DOHH2 (cell line): Measurements from ENCODE around the gene PIP5K1A.
"Not testable (repeated sequence)": the region's sequence is repeated elsewhere in the genome, so short reads cannot be mapped to it uniquely, and the experiment has no call there.

Experiments
- H3F3A ChIP-seq: fragments of 200-600 bp; sonication (generic), shearing (Covaris generic); 2 replicates; pipeline ENCODE4 v1.6.0; 2016; ENCODE audit warnings: antibody characterized with exemption, mild to moderate bottlenecking; ENCODE audit not compliant: control insufficient read depth, insufficient read depth
- H3K27ac ChIP-seq: fragments of 200-600 bp; sonication (generic); 2 replicates; pipeline ENCODE4 v1.5.1; 2014; ENCODE audit warnings: low read depth, mild to moderate bottlenecking, low read length, moderate library complexity
- H3K27me3 ChIP-seq: fragments of 200-600 bp; sonication (generic); 2 replicates; pipeline ENCODE4 v1.6.1; 2014; ENCODE audit warnings: mild to moderate bottlenecking, low read length, mixed read lengths; ENCODE audit not compliant: control insufficient read depth
- H3K36me3 ChIP-seq: fragments of 200-600 bp; sonication (generic); 2 replicates; pipeline ENCODE4 v1.6.1; 2014; ENCODE audit warnings: mild to moderate bottlenecking, low read length, moderate library complexity, mixed read lengths; ENCODE audit not compliant: control insufficient read depth
- H3K4me1 ChIP-seq: fragments of 200-600 bp; sonication (generic); 2 replicates; pipeline ENCODE4 v1.6.1; 2014; ENCODE audit warnings: mild to moderate bottlenecking, low read length, mixed read lengths; ENCODE audit not compliant: control insufficient read depth
- H3K4me2 ChIP-seq: fragments of 200-600 bp; sonication (generic); 2 replicates; pipeline ENCODE4 v1.6.0; 2014; ENCODE audit warnings: mild to moderate bottlenecking, low read length, moderate library complexity
- H3K4me3 ChIP-seq: fragments of 200-600 bp; sonication (generic); 2 replicates; pipeline ENCODE4 v1.5.1; 2014; ENCODE audit warnings: mild to moderate bottlenecking, low read length, mixed read lengths
- H3K79me2 ChIP-seq: fragments of 200-600 bp; sonication (generic); 2 replicates; pipeline ENCODE4 v1.6.1; 2014; ENCODE audit warnings: mild to moderate bottlenecking, low read length, mixed read lengths; ENCODE audit not compliant: control insufficient read depth
- H3K9me2 ChIP-seq: fragments of 200-600 bp; sonication (generic); replicated peaks from 2 replicates; pipeline ENCODE4 v1.6.1; 2014; ENCODE audit warnings: mild to moderate bottlenecking, low read length, mixed read lengths; ENCODE audit not compliant: control insufficient read depth
- H3K9me3 ChIP-seq: fragments of 200-600 bp; sonication (generic); 2 replicates; pipeline ENCODE4 v1.6.1; 2014; ENCODE audit warnings: antibody characterized with exemption, low read length, mixed read lengths; ENCODE audit not compliant: control insufficient read depth, insufficient read depth
- H4K20me1 ChIP-seq: fragments of 200-600 bp; sonication (generic); 2 replicates; pipeline ENCODE4 v1.6.0; 2014; ENCODE audit warnings: low read depth, mild to moderate bottlenecking, antibody characterized with exemption, low read length, moderate library complexity; ENCODE audit not compliant: control insufficient read depth, insufficient read depth
- CTCF ChIP-seq: fragments of 200-600 bp; sonication (generic); IDR thresholded peaks from one replicate; pipeline ENCODE4 v1.5.1; 2014; ENCODE audit warnings: antibody characterized with exemption, mild to moderate bottlenecking, low read depth, low read length; ENCODE audit not compliant: poor library complexity, severe bottlenecking
- EZH2phosphoT487 ChIP-seq: fragments of 200-600 bp; sonication (generic); IDR thresholded peaks from 2 replicates; pipeline ENCODE4 v1.6.1; 2017; ENCODE audit warnings: borderline replicate concordance, mild to moderate bottlenecking, antibody characterized with exemption, low read length, moderate library complexity, mixed read lengths

PIP5K1A gene

GRCh38 chr1:151193856-151194255 lies 4.5 kb upstream of the PIP5K1A start:
- Histone ChIP-seq H3K27me3 (no peaks in the 10 kb centered on the region), H3K9me3 (no peaks in the 10 kb centered on the region), H4K20me1 (no peaks in the 10 kb centered on the region), H3K79me2 (peaks cover 23% of the 10 kb centered on the region), H3K4me3 (no peak overlapping the region), H3K9me2 (no peaks in the 10 kb centered on the region), H3K36me3 (peaks cover 7% of the 10 kb centered on the region), H3K4me1 (peaks cover 27% of the 10 kb centered on the region), H3F3A (peaks cover 13% of the 10 kb centered on the region), H3K4me2 (no peak overlapping the region), H3K27ac (no peak overlapping the region)
- TF ChIP-seq EZH2phosphoT487 (no peak), CTCF (no peak)

DNA sequence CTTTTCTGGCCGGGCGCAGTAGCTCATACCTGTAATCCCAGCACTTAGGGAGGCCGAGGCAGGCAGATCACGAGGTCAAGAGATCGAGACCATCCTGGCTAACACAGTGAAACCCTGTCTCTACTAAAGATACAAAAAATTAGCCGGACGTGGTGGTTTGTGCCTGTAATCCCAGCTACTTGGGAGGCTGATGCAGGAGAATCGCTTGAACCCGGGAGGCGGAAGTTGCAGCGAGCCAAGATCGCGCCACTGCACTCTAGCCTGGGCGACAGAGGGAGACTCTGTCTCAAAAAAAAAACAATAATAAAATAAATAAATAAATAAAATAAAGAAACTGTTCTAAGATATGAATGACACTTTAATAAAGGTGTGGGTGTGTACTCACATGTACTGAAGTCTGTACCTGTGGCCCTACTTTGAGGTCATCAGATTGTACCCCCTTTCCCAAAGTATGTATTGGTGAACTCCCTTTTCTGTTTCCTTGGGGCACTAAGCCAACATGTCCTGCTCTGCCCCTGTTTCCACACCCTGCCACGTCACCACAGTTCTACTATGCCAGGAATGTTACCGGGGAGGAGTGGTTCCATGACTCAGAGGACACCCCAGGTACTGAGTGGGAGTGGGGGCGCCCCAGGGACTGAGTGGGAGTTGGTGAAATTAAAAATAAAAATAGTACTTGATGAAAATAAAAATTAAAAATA lies 3.3 kb upstream of the PIP5K1A start:
- H3K4me2 ChIP-seq, H4K20me1 ChIP-seq, H3K9me3 ChIP-seq, H3K27me3 ChIP-seq, H3K27ac ChIP-seq, H3K9me2 ChIP-seq, H3K4me3 ChIP-seq: not testable (repeated sequence)
- Histone ChIP-seq H3K36me3 (peaks cover 11% of the 10 kb centered on the region), H3K79me2 (peaks cover 24% of the 10 kb centered on the region), H3K4me1 (peaks cover 25% of the 10 kb centered on the region), H3F3A (peaks cover 13% of the 10 kb centered on the region)

- Histone ChIP-seq H3K27ac (no peak overlapping the region), H4K20me1 (peaks cover 5% of the 10 kb centered on the region; the same call in 1 of the 2 replicates), H3K9me3 (no peaks in the 10 kb centered on the region), H3K27me3 (no peaks in the 10 kb centered on the region), H3K4me2 (peak overlapping the region; percentile 74), H3K36me3 (peaks cover 16% of the 10 kb centered on the region), H3F3A (peaks cover 13% of the 10 kb centered on the region), H3K4me3 (peak overlapping the region; percentile 67), H3K9me2 (no peaks in the 10 kb centered on the region), H3K79me2 (peaks cover 37% of the 10 kb centered on the region), H3K4me1 (peaks cover 22% of the 10 kb centered on the region)
- peak; percentile 64 for TF ChIP-seq CTCF
- TF ChIP-seq EZH2phosphoT487: no peak
These were observed 2.0 kb upstream of the PIP5K1A start for GRCh38 chr1:151196292-151196800.

GRCh38 chr1:151197863-151198253 lies 494 bp upstream of the PIP5K1A start:
- TF ChIP-seq CTCF (no peak), EZH2phosphoT487 (no peak)
- Histone ChIP-seq H3F3A (peaks cover 13% of the 10 kb centered on the region), H3K36me3 (peaks cover 30% of the 10 kb centered on the region), H3K27ac (peak overlapping the region; percentile 39), H3K4me1 (peaks cover 26% of the 10 kb centered on the region), H3K4me3 (peak overlapping the region; percentile 99), H3K4me2 (peak overlapping the region; percentile 87), H3K27me3 (no peaks in the 10 kb centered on the region), H3K9me2 (no peaks in the 10 kb centered on the region), H3K79me2 (peaks cover 52% of the 10 kb centered on the region), H3K9me3 (no peaks in the 10 kb centered on the region), H4K20me1 (peaks cover 5% of the 10 kb centered on the region; the same call in 1 of the 2 replicates)
